Breast epithelium (tissue), 3 donors: Measurements from ENCODE around the gene ZKSCAN8.

Experiments
- CTCF ChIP-seq, 3 donors: fragments of 450-650 bp; IDR thresholded peaks; one replicate each; pipeline ENCODE4 v1.5.1; 2016 to 2017; ENCODE audit warnings: antibody characterized with exemption in 3 of 3, mild to moderate bottlenecking in 3 of 3, moderate library complexity in 3 of 3
- POLR2AphosphoS5 ChIP-seq, 3 donors: sonication (generic); formaldehyde crosslinking; IDR thresholded peaks; one replicate each; pipeline ENCODE4 v1.6.1; 2017; ENCODE audit warnings: antibody characterized with exemption in 3 of 3

- TF ChIP-seq CTCF (IDR thresholded peaks at IDR 0.05) (no peak), POLR2AphosphoS5 (IDR thresholded peaks at IDR 0.05) (no peak)
These were observed 66.5 kb downstream of the ZKSCAN8 start for GRCh38 chr6:28208111-28208659.
